Hematopoietic multipotent progenitor cell treated with erythropoietin and hydrocortisone succinate and interleukin-3 and kit ligand, for 4 days (in vitro differentiated cells): ENCODE data around the gene AARSD1.
"Not testable (repeated sequence)": the region's sequence is repeated elsewhere in the genome, so short reads cannot be mapped to it uniquely, and the experiment has no call there.

Source experiments
- DNase-seq: peaks from one replicate; pipeline ENCODE4 v3.0.0-alpha.2; 2015

The AARSD1 gene, protein sequence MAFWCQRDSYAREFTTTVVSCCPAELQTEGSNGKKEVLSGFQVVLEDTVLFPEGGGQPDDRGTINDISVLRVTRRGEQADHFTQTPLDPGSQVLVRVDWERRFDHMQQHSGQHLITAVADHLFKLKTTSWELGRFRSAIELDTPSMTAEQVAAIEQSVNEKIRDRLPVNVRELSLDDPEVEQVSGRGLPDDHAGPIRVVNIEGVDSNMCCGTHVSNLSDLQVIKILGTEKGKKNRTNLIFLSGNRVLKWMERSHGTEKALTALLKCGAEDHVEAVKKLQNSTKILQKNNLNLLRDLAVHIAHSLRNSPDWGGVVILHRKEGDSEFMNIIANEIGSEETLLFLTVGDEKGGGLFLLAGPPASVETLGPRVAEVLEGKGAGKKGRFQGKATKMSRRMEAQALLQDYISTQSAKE

GRCh38 chr17:42964161-42964932 lies at the start of gene AARSD1:
Gene AARSD1, minus strand, starts transcription at chr17:42964454. Its CDS starts 14 bp downstream, at chr17:42964440.
- peak; percentile 97 for DNase-seq

- DNase-seq, result no peak
These were observed 49.0 kb upstream of the AARSD1 start for GRCh38 chr17:43013296-43013695.

DNA sequence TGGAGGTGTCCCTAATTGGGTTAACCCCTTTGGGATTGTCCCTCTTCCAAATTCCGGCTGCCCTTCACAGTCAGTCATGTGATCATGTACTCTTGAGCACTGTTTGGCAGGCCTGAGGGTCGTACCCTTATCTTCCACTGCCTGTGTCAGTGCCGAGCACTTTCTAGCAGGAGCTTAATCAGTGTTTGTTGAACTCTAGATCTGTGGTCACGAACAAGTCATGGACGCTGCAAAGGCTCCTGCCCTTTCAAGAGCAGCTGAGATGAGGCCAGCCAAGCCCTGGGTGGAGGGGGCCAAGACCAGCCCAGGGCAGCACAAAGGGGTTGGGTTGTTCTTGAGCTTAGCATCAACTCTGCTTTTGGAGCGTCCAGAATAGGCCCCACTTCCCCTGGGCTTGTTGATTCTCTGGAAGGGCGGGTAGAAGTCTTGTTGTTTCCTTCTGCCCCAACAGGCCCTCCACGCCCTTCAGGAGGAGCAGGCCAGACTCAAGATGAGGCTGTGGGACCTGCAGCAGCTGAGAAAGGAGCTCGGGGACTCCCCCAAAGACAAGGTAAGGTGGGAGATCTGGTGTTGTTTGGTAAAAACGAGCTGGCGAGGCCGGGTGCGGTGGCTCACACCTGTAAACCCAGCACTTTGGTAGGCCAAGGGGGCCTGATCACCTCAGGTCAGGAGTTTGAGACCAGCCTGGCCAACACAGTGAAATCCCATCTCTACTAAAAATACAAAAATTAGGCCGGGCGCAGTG lies 47.6 kb upstream of the AARSD1 start:
- DNase-seq, result peak; percentile 73

DNA sequence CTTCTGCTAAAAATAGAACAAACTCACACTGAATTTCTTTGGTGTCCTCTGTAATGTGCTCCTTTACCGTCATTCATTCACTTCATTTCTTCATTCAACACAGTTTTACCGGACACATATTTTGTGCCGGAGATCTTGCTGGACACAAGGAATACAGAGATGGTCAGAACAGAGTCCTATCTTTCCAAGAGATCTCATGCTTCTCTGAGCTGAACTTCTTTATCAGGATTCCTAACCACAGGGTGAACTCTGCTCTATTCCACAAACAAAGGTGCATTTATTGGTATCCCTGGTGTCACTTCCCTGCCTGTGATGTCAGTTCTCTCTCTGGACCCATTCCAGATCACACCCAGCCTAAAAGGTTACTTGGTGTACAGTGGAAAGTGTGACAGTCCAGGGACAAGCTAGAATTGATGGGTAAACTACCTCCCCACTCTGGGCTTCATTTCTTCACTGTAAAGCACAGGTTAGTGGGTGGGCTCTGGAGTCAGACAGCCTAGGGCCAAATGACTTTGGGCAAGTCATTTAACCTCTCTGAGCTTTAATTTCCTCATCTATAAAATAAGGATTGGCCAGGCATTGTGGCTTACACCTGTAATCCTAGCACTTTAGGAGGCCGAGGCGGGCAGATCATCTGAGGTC lies 46.5 kb upstream of the AARSD1 start:
- no peak for DNase-seq

GRCh38 chr17:43006639-43007551 lies 42.6 kb upstream of the AARSD1 start, which contains the start of gene IFI35:
Gene IFI35, plus strand, starts transcription at chr17:43006784. Its CDS starts 164 bp downstream, at chr17:43006948.
- DNase-seq, result peak; percentile 94

GRCh38 chr17:43003542-43004172 lies 39.4 kb upstream of the AARSD1 start:
- peak; percentile 37 for DNase-seq

DNA sequence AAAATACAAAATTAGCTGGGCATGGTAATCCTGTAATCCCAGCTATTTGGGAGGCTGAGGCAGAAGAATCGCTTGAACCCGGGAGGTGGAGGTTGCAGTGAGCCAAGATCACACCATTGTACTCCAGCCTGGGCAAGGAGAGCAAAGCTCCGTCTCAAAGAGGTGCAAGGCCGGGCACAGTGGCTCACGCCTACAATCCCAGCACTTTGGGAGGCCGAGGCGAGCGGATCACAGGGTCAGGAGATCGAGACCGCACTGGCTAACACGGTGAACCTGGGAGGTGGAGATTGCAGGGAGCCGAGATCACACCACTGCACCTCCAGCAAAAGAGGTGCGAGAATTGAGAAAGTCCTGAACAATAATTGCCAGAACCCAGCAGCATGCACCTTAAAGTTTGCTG lies 36.6 kb upstream of the AARSD1 start:
- not testable (repeated sequence) for DNase-seq

- no peak for DNase-seq
These were observed 34.8 kb upstream of the AARSD1 start for GRCh38 chr17:42999003-42999525.

GRCh38 chr17:42997984-42998938 lies 34.0 kb upstream of the AARSD1 start, which contains the start of gene RPL27:
Gene RPL27, plus strand, starts transcription at chr17:42998419. Its CDS starts 332 bp downstream, at chr17:42998751.
- peak; percentile 100 for DNase-seq

DNA sequence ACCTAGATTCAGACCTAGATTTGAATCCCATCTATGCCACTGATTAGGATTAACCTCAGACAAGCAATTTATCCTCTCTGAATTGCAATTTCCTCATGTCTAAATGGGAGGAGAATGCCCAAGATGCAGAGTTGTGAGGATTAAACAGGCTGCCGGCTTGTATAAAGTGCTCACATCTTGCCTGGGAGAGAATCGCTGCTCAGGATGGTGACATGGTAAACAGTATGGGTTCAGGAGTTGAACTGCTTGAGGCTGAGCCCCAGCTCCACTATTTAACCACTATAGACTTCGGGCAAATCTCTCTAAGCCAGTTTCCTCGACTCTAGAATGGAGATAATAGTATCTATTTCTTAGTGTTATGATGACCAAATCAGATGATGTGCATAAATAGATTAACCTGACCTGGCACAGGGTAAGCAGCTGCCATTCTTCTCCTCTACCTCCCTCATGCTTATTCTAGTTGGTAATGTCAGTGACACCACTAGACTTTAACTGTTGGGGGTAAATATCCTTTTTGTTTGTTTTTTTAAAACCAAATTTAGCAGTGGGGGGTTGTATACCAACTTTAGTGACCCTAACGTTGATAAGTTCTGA lies 33.2 kb upstream of the AARSD1 start:
- DNase-seq, result no peak

GRCh38 chr17:42993913-42994312 lies 29.7 kb upstream of the AARSD1 start:
- not testable (repeated sequence) for DNase-seq

GRCh38 chr17:42992872-42993271 lies 28.6 kb upstream of the AARSD1 start:
- no peak for DNase-seq

DNA sequence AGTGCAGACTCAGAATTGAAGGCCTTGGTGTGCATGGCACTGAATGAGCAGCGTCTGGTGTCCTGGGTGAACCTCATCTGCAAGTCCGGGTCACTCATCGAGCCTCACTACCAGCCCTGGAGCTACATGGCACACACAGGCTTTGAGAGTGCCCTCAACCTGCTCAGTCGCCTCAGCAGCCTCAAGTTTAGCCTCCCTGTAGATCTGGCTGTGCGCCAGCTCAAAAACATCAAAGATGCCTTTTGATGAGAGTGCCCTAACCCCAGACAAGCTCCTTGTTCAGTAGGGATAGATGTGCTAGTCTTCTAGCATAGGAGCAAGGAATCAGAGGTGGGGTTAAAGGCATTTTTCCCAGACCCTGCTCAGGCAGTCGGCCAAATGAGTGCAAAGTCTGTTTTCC lies 27.2 kb upstream of the AARSD1 start:
- DNase-seq, result no peak

DNA sequence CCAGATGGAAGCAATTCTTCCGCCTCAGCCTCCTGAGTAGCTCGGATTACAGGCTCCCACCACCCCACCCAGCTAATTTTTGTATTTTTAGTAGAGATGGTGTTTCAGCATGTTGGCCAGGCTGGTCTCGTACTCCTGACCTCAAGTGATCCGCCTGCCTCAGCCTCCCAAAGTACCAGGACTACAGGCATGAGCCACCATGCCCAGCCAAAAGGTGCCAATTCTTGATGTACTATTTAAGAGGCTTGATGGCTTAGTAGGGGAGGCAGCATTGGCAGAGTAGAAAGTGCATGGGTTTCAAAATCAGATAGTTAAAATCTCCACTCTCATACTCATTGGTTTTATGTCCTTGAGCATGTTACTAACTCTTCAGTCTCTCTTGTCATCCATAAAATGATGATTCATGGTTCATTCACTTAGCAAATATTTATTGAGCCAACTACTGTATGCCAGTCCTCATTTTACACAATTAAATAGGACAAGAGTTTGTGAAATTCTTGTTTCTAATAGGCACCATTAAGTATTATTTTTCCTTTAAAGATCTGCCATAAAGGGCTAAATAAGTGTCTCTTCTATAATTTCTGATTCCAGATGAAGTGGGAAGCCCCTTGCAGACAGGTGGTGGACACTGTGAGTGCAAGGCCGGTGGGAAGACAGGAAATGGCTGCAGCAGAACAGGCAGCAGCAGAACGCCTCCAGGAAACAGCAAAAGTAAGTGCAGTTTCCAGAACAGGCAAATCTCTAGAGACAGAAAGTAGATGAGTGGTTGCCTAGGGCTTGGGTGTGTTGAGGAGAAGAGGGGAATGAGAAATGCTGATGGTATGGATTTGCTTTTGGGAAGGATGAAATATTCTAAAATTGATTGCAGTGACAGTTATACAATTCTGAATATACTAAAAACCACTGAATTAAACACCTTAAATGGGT lies 25.7 kb upstream of the AARSD1 start:
- no peak for DNase-seq

GRCh38 chr17:42989141-42989540 lies 24.9 kb upstream of the AARSD1 start:
- no peak for DNase-seq

GRCh38 chr17:42985225-42985624 lies 21.0 kb upstream of the AARSD1 start:
- DNase-seq, result peak; percentile 86

DNA sequence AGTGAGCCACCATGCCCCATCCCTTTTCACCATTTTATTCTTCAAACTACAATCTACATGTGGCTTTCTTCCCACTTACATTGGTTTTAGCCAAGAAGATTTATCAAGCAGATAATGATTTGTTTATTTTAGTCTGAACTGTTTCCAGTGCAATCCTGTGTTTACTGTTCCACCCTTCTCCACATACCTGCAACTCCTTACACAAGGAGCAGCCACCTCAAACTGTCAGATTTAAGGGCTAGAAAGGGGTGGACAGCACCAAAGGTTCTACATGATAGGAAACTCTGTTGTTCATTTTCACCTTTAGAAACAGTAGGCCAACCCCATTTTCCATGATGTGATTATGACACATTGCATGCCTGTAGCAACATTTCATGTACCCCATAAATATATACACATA lies 18.0 kb upstream of the AARSD1 start:
- DNase-seq, result no peak
